Stimulated activated CD4-positive, alpha-beta T cell treated with anti-CD3 and anti-CD28 coated beads, TNF-alpha, amount 100 ng/mL, for 1 hour (primary cell): ENCODE measurements around the gene CCL26.
A peak's percentile ranks its signal among the peaks of the same experiment; 100 is the strongest.
"Not testable (repeated sequence)": the region's sequence is repeated elsewhere in the genome, so short reads cannot be mapped to it uniquely, and the experiment has no call there.

Experiments
- DNase-seq, 3 donors: peaks; one replicate each; pipeline ENCODE4 v3.0.0-alpha.2; 2020; ENCODE audit warnings: low read depth in 3 of 3, low spot score in 1 of 3

Gene CCL26

GRCh38 chr7:75739796-75740672 lies 32.0 kb downstream of the CCL26 start:
- DNase-seq = peak in 1 of 3 donors; percentile 17

- peak; percentile 98 to 100 (median 99) for DNase-seq
Measured at GRCh38 chr7:75738975-75739795, 32.8 kb downstream of the CCL26 start.

- peak in 1 of 3 donors; percentile 5 for DNase-seq
Measured at GRCh38 chr7:75738604-75738974, 33.4 kb downstream of the CCL26 start, which contains the start of gene HIP1. Gene HIP1, minus strand, starts transcription at chr7:75738941. Its CDS starts 21 bp downstream, at chr7:75738920.

- DNase-seq = no peak
Measured at GRCh38 chr7:75737856-75738603, 34.0 kb downstream of the CCL26 start.

GRCh38 chr7:75735581-75736350 lies 36.2 kb downstream of the CCL26 start:
- no peak for DNase-seq

GRCh38 chr7:75734586-75735458 lies 37.2 kb downstream of the CCL26 start:
- no peak for DNase-seq

GRCh38 chr7:75732764-75733630 lies 39.0 kb downstream of the CCL26 start:
- no peak for DNase-seq

GRCh38 chr7:75732016-75732521 lies 39.9 kb downstream of the CCL26 start:
- DNase-seq = no peak

- DNase-seq = no peak
Measured at GRCh38 chr7:75729851-75730274, 42.1 kb downstream of the CCL26 start.

- no peak for DNase-seq
Measured at GRCh38 chr7:75727881-75728593, 44.0 kb downstream of the CCL26 start.

GRCh38 chr7:75727351-75727750 lies 44.7 kb downstream of the CCL26 start:
- not testable (repeated sequence) for DNase-seq

GRCh38 chr7:75725306-75725705 lies 46.7 kb downstream of the CCL26 start:
- no peak for DNase-seq

GRCh38 chr7:75723444-75723843 lies 48.6 kb downstream of the CCL26 start:
- DNase-seq = no peak

- DNase-seq = no peak
Measured at GRCh38 chr7:75722373-75722772, 49.6 kb downstream of the CCL26 start.

- not testable (repeated sequence) for DNase-seq
Measured at GRCh38 chr7:75721922-75722321, 50.1 kb downstream of the CCL26 start.

GRCh38 chr7:75721426-75721825 lies 50.6 kb downstream of the CCL26 start:
- DNase-seq = no peak

- DNase-seq = no peak
Measured at GRCh38 chr7:75719626-75720025, 52.4 kb downstream of the CCL26 start.
